Activated B cell treated with CpG ODN at 0.5 μM for 24 hours (primary cell): ENCODE data around the gene SNX13. TPM values are rescaled to one million over a fixed set of nuclear protein-coding genes. Genes with fewer than 3 reads are reported as not detected.
"Not testable (repeated sequence)": the region's sequence is repeated elsewhere in the genome, so short reads cannot be mapped to it uniquely, and the experiment has no call there.

Source experiments
- ATAC-seq: fragments of 200-7000 bp; cut with Tn5 transposase; one replicate; pipeline ENCODE4 v1.10.0; 2021; ENCODE audit warnings: low read depth, mild to moderate bottlenecking, moderate library complexity
- CTCF ChIA-PET: fragments of 350-600 bp; sonication (Branson Sonifier 250); formaldehyde crosslinking; loops from one replicate; lab custom pipeline; 2021; ENCODE audit warnings: antibody characterized with exemption; lab: Charles Lee
- POLR2A ChIA-PET: fragments of 350-600 bp; sonication (Branson Sonifier 250); formaldehyde crosslinking; loops from one replicate; lab custom pipeline; 2021; ENCODE audit warnings: antibody characterized with exemption; lab: Charles Lee
- DNase-seq: peaks from one replicate; pipeline ENCODE4 v3.0.0; 2022
- H3K27ac Mint-ChIP-seq: one replicate; pipeline ENCODE4 v1.8.0; 2020; ENCODE audit warnings: mixed read lengths
- H3K27me3 Mint-ChIP-seq: one replicate; pipeline ENCODE4 v1.8.0; 2021; ENCODE audit warnings: mixed read lengths
- H3K36me3 Mint-ChIP-seq: one replicate; pipeline ENCODE4 v1.8.0; 2021; ENCODE audit warnings: low read depth, mixed read lengths
- H3K4me1 Mint-ChIP-seq: one replicate; pipeline ENCODE4 v1.8.0; 2021; ENCODE audit warnings: mixed read lengths
- H3K4me3 Mint-ChIP-seq: one replicate; pipeline ENCODE4 v1.8.0; 2020; ENCODE audit warnings: mild to moderate bottlenecking, mixed read lengths
- H3K9me3 Mint-ChIP-seq: one replicate; pipeline ENCODE4 v1.8.0; 2020; ENCODE audit warnings: mixed read lengths
- CTCF ChIP-seq: fragments of 200-600 bp; IDR thresholded peaks from one replicate; pipeline ENCODE4 v1.8.0; 2022; ENCODE audit warnings: antibody characterized with exemption, mild to moderate bottlenecking
- intact Hi-C: fragments of 100-400 bp; cut with micrococcal nuclease; formaldehyde crosslinking; loops from one replicate; pipeline ENCODE4 v1.15.1; 2024
- total RNA-seq: library from RNA; stranded (reverse); gene quantifications from 2 replicates; pipeline ENCODE4 v1.2.3, GENCODE V29; 2022

SNX13 gene
- total RNA-seq, 1 donor from 2014 or later: 46.5 TPM

- CTCF ChIA-PET: no interaction called here
- intact Hi-C loops: no loop called here
- Mint-ChIP-seq H3K27ac (no peak overlapping the region), H3K4me3 (no peak overlapping the region), H3K4me1 (no peaks in the 10 kb centered on the region), H3K27me3 (no peaks in the 10 kb centered on the region), H3K9me3 (no peaks in the 10 kb centered on the region), H3K36me3 (peaks cover 54% of the 10 kb centered on the region)
- no peak for ATAC-seq
- no peak for TF ChIP-seq CTCF
- no peak for DNase-seq
- POLR2A ChIA-PET: no interaction called here
Observed at GRCh38 chr7:17822547-17823173, 117.6 kb downstream of the SNX13 start.

- ChIA-PET POLR2A (no interaction called here), CTCF (no interaction called here)
- Mint-ChIP-seq H3K27ac (no peak overlapping the region), H3K27me3 (no peaks in the 10 kb centered on the region), H3K36me3 (peaks cover 58% of the 10 kb centered on the region), H3K4me1 (no peaks in the 10 kb centered on the region), H3K9me3 (peaks cover 6% of the 10 kb centered on the region), H3K4me3 (no peak overlapping the region)
- DNase-seq: no peak
- ATAC-seq: no peak
- intact Hi-C loops: no loop called here
- TF ChIP-seq CTCF: no peak
Observed at GRCh38 chr7:17816903-17817302, 123.4 kb downstream of the SNX13 start.

- intact Hi-C loops: no loop called here
Observed at GRCh38 chr7:17815318-17815717, 125.0 kb downstream of the SNX13 start.

GRCh38 chr7:17814058-17814457 lies 126.2 kb downstream of the SNX13 start:
- CTCF ChIA-PET: no interaction called here
- intact Hi-C loops: no loop called here
- POLR2A ChIA-PET: no interaction called here
- ATAC-seq (no peak), DNase-seq (no peak)
- peaks cover 79% of the 10 kb centered on the region for H3K36me3 Mint-ChIP-seq
- TF ChIP-seq CTCF: no peak
- H3K27ac Mint-ChIP-seq: no peak overlapping the region
- H3K27me3 Mint-ChIP-seq: no peaks in the 10 kb centered on the region
- H3K9me3 Mint-ChIP-seq: peaks cover 6% of the 10 kb centered on the region
- no peaks in the 10 kb centered on the region for H3K4me1 Mint-ChIP-seq
- no peak overlapping the region for H3K4me3 Mint-ChIP-seq

More at GRCh38 chr7:17815318-17815717, 125.0 kb downstream of the SNX13 start:
- Mint-ChIP-seq H3K4me3 (no peak overlapping the region), H3K27me3 (no peaks in the 10 kb centered on the region), H3K36me3 (peaks cover 66% of the 10 kb centered on the region), H3K27ac (no peak overlapping the region), H3K4me1 (no peaks in the 10 kb centered on the region), H3K9me3 (peaks cover 6% of the 10 kb centered on the region)
- DNase-seq: no peak
- ChIA-PET POLR2A (no interaction called here), CTCF (no interaction called here)
- no peak for TF ChIP-seq CTCF
- no peak for ATAC-seq

GRCh38 chr7:17809215-17809614 lies 131.1 kb downstream of the SNX13 start:
- POLR2A ChIA-PET, ATAC-seq, H3K4me3 Mint-ChIP-seq, H3K9me3 Mint-ChIP-seq, CTCF ChIA-PET, H3K4me1 Mint-ChIP-seq, intact Hi-C loops, H3K27me3 Mint-ChIP-seq, DNase-seq, H3K27ac Mint-ChIP-seq: not testable (repeated sequence)
- peaks cover 78% of the 10 kb centered on the region for H3K36me3 Mint-ChIP-seq

GRCh38 chr7:17807242-17807641 lies 133.1 kb downstream of the SNX13 start:
- Mint-ChIP-seq H3K27me3 (no peaks in the 10 kb centered on the region), H3K36me3 (peaks cover 80% of the 10 kb centered on the region), H3K27ac (no peak overlapping the region), H3K4me3 (no peak overlapping the region), H3K9me3 (peaks cover 2% of the 10 kb centered on the region), H3K4me1 (no peaks in the 10 kb centered on the region)
- DNase-seq (no peak), ATAC-seq (no peak)
- no peak for TF ChIP-seq CTCF
- ChIA-PET CTCF (no interaction called here), POLR2A (no interaction called here)
- intact Hi-C loops: no loop called here
